ENCODE measurements around the gene NXNL1. TPM values are rescaled to one million over a fixed set of nuclear protein-coding genes. Genes with fewer than 3 reads are reported as not detected.
"Not testable (repeated sequence)": the region's sequence is repeated elsewhere in the genome, so short reads cannot be mapped to it uniquely, and the experiment has no call there.

Gene NXNL1
- total RNA-seq, 1 donor, result not detected

GRCh38 chr19:17499648-17500446 is 39.1 kb upstream of the NXNL1 start:
- TF ChIP-seq CTCF (IDR thresholded peaks at IDR 0.05; ENCODE audit: extremely low read depth, low read depth, low read length), result no peak
- Histone ChIP-seq H2AFZ (ENCODE audit: low read length) (peak overlapping the region; percentile 86), H3K27me3 (ENCODE audit: insufficient read depth, low read length) (no peaks in the 10 kb centered on the region), H3K79me2 (ENCODE audit: insufficient read depth, low read length) (peaks cover 29% of the 10 kb centered on the region), H3K9me3 (ENCODE audit: low read depth, low read length) (no peaks in the 10 kb centered on the region), H3K4me3 (ENCODE audit: insufficient read depth, low read length) (peak overlapping the region; percentile 27), H3K27ac (ENCODE audit: low read depth, low read length) (peak overlapping the region; percentile 92), H4K20me1 (ENCODE audit: insufficient read depth, low read length) (peaks cover 10% of the 10 kb centered on the region), H3K4me1 (ENCODE audit: insufficient read depth, low read length) (peaks cover 12% of the 10 kb centered on the region), H3K36me3 (ENCODE audit: insufficient read depth, low read length) (peaks cover 25% of the 10 kb centered on the region), H3K4me2 (ENCODE audit: insufficient read depth, low read length) (peak overlapping the region; percentile 66)
- peak; percentile 81 for DNase-seq (ENCODE audit: insufficient read length, low spot score, missing footprints)

GRCh38 chr19:17499025-17499424 is 38.3 kb upstream of the NXNL1 start:
- H3K27me3 ChIP-seq (ENCODE audit: insufficient read depth, low read length); DNase-seq (ENCODE audit: insufficient read length, low spot score, missing footprints); H3K4me3 ChIP-seq (ENCODE audit: insufficient read depth, low read length); H3K4me2 ChIP-seq (ENCODE audit: insufficient read depth, low read length); H2AFZ ChIP-seq (ENCODE audit: low read length); H3K9me3 ChIP-seq (ENCODE audit: low read depth, low read length): not testable (repeated sequence)
- Histone ChIP-seq H3K27ac (ENCODE audit: low read depth, low read length) (peak overlapping the region; percentile 92), H3K4me1 (ENCODE audit: insufficient read depth, low read length) (peaks cover 12% of the 10 kb centered on the region), H3K36me3 (ENCODE audit: insufficient read depth, low read length) (peaks cover 25% of the 10 kb centered on the region), H3K79me2 (ENCODE audit: insufficient read depth, low read length) (peaks cover 23% of the 10 kb centered on the region), H4K20me1 (ENCODE audit: insufficient read depth, low read length) (peaks cover 10% of the 10 kb centered on the region)

GRCh38 chr19:17497149-17497798 is 36.5 kb upstream of the NXNL1 start:
- Histone ChIP-seq H2AFZ (ENCODE audit: low read length) (no peak overlapping the region), H4K20me1 (ENCODE audit: insufficient read depth, low read length) (peaks cover 10% of the 10 kb centered on the region), H3K27ac (ENCODE audit: low read depth, low read length) (no peak overlapping the region), H3K9me3 (ENCODE audit: low read depth, low read length) (no peaks in the 10 kb centered on the region), H3K36me3 (ENCODE audit: insufficient read depth, low read length) (peaks cover 25% of the 10 kb centered on the region), H3K4me3 (ENCODE audit: insufficient read depth, low read length) (no peak overlapping the region), H3K4me1 (ENCODE audit: insufficient read depth, low read length) (peaks cover 12% of the 10 kb centered on the region), H3K4me2 (ENCODE audit: insufficient read depth, low read length) (no peak overlapping the region), H3K79me2 (ENCODE audit: insufficient read depth, low read length) (peaks cover 18% of the 10 kb centered on the region), H3K27me3 (ENCODE audit: insufficient read depth, low read length) (no peaks in the 10 kb centered on the region)
- DNase-seq (ENCODE audit: insufficient read length, low spot score, missing footprints), result peak; percentile 51
- TF ChIP-seq CTCF (IDR thresholded peaks at IDR 0.05; ENCODE audit: extremely low read depth, low read depth, low read length), result no peak

- no peak overlapping the region for H3K27ac ChIP-seq (ENCODE audit: low read depth, low read length)
- DNase-seq (ENCODE audit: insufficient read length, low spot score, missing footprints), result peak; percentile 95
- TF ChIP-seq CTCF (IDR thresholded peaks at IDR 0.05; ENCODE audit: extremely low read depth, low read depth, low read length), result peak; percentile 94
Measured at GRCh38 chr19:17496337-17496997, 35.7 kb upstream of the NXNL1 start.

More at GRCh38 chr19:17496337-17496997, 35.7 kb upstream of the NXNL1 start:
- Histone ChIP-seq H3K27me3 (ENCODE audit: insufficient read depth, low read length) (no peaks in the 10 kb centered on the region), H3K79me2 (ENCODE audit: insufficient read depth, low read length) (peaks cover 18% of the 10 kb centered on the region), H3K36me3 (ENCODE audit: insufficient read depth, low read length) (peaks cover 25% of the 10 kb centered on the region), H3K4me2 (ENCODE audit: insufficient read depth, low read length) (no peak overlapping the region), H3K4me1 (ENCODE audit: insufficient read depth, low read length) (peaks cover 12% of the 10 kb centered on the region), H3K4me3 (ENCODE audit: insufficient read depth, low read length) (no peak overlapping the region), H2AFZ (ENCODE audit: low read length) (no peak overlapping the region), H3K9me3 (ENCODE audit: low read depth, low read length) (no peaks in the 10 kb centered on the region), H4K20me1 (ENCODE audit: insufficient read depth, low read length) (peaks cover 10% of the 10 kb centered on the region)
